Head of caudate nucleus (tissue), 42 donors: ENCODE measurements around the gene DLGAP4.

Source experiments
- DNase-seq, 42 donors: peaks; one replicate each; pipeline versions ENCODE4 v3.0.0 to v3.0.0-alpha.2; 2020 to 2021; ENCODE audit warnings: mixed read lengths in 7 of 42
- intact Hi-C: fragments of 100-400 bp; cut with DNase I; formaldehyde crosslinking; loops from one replicate; pipeline ENCODE4 v1.15.0; 2022

Gene DLGAP4

DNA sequence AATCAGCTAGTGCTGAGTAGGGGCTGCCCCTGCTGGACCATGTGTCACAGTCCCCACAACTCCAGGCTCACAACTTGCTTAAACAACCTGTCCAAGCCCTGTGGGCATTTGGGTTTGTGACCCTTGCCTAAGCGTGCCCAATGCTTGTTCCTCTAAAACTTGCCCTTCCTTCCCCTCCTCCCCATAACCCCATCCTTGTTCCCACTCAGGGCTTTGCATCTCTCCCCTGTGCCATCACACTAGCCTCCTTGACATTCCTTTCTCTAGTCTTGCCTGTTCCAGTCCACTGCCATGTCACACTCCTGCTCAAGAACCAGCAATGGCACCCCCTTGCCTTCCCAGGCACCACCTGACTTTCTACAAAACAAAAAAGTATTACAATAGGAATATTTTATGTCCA lies 2.3 kb upstream of the DLGAP4 start:
- intact Hi-C loops = no loop called here
- peak in 2 of 42 donors; percentile 5 to 22 for DNase-seq

DNA sequence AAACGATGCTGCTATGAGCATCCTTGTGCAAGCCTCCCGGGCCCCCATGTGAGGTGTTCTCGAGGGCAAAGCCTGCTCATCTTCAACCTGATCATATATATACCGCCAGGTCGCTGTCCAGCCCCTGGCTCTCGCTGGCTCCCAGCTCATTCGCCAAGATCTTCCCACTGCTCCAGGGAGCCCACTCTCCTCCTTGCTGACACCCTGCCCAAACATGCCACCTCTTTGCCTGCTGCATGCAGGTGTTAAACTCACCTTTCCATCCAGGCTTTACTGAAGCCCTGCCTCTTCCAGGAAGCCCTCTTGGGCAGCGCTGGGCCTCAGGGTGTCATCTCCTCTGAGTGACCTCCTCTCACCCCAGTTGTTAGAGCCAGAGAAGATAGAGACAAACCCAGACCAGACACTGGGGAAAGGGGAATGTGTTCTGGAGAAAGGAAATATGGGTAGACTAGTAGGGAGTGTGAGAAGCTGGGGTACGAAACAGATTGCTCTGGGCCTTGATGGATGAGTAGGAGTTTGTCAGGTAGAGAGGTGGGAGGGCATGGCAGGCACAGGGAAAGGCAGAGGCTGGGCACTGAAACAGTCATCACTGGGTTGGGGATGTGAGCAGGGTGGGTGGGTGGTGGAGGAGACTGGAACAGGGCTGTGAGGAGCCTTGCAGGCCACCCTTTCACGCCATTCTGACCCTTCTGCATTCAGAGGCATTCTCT lies 1.2 kb upstream of the DLGAP4 start:
- intact Hi-C loops = no loop called here
- peak in 14 of 42 donors; percentile 13 to 76 (median 52) for DNase-seq

DNA sequence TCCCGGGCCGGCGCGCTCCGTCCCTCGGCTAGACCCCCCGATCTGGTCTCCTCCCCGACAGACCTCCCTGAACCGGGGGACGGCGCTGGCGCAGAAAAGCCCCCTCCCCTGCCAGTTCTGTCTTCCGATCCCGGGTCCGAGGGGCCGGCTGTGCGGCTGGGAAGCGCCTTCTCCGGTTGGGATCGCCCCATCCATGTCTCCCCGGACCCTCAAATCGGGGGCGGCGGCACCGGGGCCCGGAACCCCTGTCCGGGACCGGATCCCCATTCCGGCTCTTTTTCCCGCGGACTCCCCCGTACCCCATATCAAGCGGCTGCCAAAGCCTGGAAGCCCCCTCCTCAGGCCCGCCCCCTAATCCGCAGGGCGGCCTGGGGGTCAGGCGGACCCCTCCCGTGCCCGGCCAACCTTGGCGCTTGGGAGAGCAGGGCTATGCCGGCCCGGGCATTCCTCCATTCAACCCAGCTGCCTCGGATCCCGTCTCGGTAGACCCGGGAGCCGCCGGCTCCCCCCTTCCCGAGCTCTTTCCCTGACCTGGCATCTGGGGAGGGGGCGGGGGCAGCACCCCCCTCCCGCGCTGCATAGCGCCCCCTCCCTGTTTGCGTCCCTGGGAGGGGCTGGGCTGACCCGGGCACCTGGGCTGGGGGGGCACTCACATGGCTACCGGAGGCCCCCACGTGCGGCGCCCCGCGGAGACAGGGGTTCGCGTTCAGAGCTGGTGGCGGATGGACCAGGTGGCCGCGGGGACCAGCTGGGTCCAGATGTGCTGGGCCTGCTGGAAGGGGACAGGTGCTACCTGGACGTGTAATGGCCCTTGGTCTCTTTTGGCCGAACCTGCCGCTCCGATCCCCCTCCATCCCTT lies 643 bp downstream of the DLGAP4 start:
- DNase-seq = peak in 4 of 42 donors; percentile 17 to 40 (median 34)
- intact Hi-C loops = no loop called here

DNA sequence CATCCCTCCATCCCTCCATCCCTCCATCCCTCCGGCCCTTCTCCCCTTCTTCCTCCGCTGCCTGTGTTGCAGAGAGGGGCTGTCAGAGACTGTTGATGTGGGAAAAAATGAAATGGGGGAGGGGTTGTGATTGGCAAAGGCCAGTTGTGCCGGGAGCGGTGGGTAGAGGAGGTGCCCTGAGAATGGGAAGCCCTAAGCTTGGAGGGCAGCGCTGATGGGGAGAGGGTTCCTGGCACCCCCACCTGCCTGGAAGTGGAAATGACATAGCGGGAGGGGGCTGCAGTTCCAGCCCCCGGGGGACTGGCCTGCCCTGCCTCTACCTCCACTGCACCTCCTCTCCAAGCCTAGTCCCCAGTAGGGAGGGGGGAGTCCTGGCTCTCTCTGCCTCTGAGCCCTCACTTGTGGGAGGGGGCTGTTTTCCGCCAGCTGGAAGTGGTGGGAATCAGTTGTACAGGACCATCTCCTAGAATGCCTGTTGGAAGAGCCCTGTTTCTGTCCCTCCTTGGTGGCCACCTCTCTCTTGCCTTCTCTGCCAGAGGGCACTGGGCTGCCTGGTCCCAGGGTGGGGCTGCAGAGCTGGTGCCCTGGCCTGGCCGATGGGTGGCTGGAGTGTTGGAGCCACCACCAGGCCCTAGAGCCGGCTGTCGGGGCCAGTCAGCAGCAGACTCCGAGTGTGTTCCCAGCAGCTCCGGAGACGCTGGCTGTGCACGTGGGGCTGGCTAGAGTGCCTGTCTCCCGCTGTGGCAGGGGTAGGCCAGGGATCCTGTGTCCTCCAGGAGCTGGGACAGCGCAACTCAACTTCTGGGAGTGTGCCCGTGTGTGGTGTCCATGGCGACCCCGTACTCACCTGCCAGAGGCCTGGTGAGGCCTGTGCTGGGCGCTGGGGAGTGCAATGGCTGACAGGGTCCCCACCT lies 1.5 kb downstream of the DLGAP4 start:
- intact Hi-C loops = no loop called here
- DNase-seq = peak in 26 of 42 donors; percentile 25 to 71 (median 43)

DNA sequence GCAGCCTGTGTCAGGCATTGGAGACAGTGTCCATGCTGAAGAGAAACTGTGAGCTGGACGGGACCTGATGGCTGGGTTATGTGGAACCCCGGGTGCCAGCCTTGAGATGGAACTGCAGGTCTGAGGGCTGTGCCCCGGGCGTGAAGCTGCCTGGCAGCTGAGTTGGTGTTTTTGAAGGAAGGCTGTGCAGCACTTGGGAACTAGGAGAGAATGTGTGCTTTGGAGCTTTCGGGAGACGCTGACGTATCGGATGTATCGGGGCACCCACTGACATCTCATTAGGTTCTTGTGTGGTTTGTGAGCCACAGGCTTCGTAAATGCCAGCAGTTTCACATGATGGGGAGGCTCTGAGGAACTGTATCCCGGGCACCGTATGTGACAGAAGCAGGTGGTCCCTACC lies 2.2 kb downstream of the DLGAP4 start:
- intact Hi-C loops = no loop called here
- peak in 36 of 42 donors; percentile 14 to 86 (median 58) for DNase-seq

DNA sequence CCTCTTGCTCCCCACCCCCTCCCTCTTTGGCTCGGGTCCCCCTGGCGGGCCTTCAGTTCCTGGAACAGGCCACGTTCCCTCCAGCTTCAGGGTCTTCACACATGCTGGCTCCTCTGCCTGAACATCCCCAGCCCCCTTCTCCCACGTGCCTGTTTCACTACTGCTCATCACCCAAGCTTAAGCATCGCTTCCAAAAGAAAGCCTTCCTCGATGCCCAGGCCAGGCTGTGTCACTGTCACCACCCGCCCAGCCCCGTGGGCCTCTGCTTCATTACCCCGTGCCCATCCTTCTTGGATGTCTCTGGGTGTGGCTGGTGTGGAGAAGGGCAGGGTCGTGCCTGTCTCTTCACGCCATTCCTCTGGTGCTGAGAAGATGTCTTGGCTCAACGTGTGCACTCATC lies 2.8 kb downstream of the DLGAP4 start:
- intact Hi-C loops = no loop called here
- DNase-seq = peak in 3 of 42 donors; percentile 10 to 38 (median 34)

DNA sequence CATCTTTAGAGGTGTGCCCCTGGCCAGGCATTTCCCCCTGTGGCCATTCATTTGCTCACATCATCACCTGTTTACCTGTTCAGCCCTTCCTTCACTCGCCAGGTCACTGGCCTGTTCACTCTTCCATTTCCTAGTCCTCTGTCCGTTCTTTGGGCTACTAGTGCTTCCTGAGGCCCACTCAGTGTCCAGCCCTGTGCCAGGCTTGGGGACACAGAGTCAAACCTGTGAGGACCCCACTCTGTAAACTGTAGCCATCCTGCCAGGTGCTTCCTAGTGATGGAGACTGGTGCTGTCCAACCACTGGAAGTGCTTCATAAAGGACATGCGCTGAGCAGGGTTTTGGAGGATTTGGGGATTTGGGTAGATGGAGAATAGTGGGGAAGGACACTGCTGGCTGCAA lies 3.5 kb downstream of the DLGAP4 start:
- peak in 1 of 42 donors; percentile 3 for DNase-seq

DNA sequence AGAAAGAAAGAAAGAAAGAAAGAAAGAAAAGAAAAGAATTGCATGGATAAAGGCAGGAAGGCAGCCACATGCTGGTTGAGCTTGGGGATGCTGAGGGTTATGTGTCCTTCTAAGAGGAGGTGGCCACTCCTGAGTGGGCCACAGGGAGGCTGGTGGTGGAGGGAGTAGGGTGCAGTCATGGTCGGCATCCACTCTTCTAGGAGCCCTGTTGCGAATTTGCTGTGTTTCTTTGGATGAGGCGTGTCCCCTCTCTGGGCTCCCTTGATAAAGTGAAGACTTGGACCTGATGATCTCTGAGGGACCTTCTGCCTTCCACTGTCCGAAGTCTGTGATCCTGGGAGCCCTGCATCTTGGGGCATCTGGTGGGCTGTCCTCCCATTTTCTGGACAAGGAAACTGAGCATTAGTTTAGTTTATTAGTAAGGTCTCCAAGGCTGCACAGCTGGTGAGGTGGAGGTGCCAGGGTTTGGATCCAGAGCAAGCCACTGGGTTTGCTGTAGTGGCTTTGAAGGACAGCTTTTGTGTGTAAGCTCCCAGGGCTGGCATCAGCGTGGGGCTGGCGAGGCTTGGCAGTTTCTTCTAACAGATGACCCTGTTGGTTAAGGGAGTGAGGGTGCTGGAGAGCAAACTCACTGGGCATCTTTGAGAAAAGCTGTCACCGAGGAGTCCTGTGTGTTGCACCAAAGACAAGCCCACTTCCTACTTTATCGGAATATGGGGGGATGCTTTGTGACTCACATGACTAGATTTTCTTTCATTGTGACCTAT lies 4.3 kb downstream of the DLGAP4 start:
- DNase-seq = peak in 3 of 42 donors; percentile 12 to 35 (median 28)
- intact Hi-C loops = no loop called here

More for the DNA sequence above, 3.5 kb downstream of the DLGAP4 start:
- intact Hi-C loops = no loop called here

DNA sequence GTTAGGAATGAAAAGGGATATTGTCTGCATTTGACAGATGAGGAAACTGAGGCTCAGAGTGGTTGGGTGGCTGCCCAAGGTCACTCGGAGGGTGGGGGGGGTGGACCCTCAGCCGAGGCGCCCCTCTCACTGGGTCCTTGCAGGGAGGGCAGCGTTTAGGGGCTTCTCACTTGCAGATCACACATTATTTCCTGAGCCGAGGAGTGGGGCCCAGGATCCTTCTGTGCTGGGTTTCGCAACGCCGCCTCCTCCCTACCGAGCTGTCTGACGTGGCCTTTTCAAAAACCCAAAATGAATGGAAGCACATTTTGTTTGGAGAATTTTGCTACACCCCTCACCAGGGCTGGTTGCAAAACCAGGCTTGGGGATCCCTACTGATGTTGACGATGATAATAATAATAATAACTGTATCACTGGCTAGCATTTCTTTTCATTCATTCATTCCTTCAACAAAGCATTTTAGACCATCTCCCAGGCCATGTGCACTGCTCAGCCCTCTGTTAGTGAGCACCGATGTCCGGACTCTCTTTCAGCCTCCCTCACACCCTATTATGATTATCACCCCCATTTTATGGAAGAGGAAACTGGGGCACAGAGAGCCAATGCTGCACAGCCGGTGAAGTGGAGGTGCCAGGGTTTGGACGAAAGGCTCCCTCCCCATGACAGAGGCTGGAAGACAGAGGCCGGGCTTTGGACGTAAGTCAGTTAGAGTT lies 5.2 kb downstream of the DLGAP4 start:
- peak in 39 of 42 donors; percentile 40 to 89 (median 65) for DNase-seq
- intact Hi-C loops = no loop called here

DNA sequence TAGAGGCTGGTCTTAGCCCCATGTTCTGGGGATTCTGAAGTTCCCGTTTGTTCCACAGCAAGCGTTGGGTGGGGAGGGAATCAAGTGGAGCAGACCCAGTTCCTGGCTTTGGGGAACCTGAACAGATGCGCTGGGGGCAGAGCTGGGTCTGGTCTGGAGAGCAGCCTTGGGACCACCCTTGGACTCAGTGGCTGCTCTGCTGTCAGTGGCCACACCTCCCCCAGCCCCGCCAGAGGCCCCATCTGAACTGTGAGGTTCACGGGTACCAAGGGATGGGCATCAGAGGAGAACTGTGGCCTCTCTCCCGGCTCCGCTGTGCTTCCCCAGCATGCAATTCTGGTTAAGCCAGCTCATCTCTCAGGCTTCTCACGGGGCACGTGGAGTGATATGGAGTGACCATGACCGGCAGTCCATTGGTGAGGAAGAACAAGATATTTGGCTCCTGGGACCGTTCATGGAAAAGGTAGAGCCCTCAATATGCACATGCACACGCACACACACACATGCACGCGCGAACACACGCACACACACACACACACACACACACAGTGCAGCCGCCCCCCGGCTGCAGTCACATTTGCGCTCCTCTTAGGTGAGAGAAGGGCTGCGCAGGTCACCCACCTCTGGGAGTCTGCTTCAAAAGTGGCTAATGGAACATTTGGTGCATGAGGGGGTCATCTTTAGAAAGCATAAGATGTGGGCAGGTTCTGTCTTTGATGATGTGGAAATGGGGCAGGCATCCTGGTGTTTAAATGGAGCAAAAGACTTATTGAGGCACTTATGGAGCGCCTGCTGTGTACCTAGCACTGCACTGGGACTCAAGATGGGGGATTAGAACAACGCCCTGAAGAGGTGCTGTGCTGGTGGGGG lies 6.0 kb downstream of the DLGAP4 start:
- intact Hi-C loops = no loop called here
- DNase-seq = peak in 4 of 42 donors; percentile 5 to 21 (median 10)

DNA sequence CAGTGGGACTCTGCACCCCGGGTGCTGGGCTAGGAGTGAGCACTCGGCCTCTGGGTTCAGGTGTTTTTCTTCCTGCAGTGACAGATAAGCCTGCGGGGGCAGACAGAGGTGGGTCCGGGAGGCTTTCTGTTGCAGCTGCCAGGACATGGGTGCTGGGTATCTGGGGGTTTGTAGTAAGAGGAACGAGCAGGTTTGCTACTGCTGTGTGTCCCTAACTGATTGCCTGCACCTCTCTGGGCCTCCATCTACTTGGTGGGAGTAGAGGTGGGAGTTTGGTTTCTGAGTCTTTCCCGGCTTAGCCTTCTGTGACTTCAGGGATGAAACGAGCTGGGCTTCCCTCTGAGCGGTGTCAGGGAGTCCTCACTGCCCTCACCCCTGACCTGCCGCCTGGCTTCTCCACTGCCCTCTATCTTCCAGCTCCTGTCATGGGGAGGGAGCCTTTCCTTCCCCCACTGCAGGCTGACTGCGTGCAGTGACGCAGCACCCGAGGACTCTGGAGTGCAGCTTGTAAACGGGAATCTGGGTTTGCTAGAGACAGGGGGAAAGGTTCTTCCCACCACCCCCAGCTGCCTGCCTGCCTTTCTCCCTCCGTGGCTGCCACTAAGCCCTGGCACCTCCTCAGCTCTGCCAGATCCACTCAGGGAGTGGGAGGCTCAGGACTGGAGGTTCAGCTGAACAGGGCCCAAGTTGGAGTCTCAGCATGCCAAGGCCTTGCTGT lies 6.7 kb downstream of the DLGAP4 start:
- intact Hi-C loops = no loop called here
- peak in 34 of 42 donors; percentile 37 to 85 (median 54) for DNase-seq

DNA sequence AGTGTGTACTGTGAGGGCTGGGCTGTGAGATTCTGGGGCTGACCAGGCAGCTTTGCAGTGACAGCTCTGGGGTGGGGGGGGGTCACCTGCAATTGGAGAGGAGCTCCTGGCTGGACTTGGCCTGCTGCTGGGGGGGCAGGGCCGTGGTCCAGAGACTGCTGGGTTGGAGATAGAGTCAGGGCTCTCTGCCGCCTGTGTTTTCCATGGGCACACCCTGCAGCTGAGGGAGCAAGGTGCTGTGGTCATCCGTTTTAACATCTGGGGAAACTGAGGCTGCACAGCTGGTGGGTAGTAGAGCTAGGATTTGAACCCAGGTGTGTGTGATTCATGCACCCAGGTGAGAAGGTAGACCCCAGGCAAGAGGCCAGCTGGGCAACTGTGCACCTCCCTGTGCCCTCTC lies 7.3 kb downstream of the DLGAP4 start:
- peak in 1 of 42 donors; percentile 6 for DNase-seq
- intact Hi-C loops = no loop called here

DNA sequence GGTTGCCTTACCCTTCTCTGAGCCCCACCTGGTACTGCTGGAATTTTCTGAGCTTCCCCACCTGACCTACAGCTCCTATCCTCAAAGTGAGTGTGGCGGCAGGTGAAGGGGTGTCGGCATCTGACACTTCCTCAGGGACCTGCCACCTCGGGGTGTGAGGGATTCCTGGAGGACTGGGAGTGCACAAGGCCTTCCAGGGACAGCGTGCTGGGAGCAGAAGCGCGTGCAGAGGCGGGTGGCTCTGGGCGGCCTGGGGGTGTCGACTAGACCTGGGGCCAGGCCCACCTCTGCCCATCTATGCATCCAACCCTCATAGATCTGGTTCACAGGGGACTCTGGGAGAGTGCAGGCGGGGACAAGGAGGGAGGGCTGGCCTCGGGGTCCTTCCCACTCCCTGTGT lies 7.8 kb downstream of the DLGAP4 start:
- intact Hi-C loops = no loop called here
- peak in 12 of 42 donors; percentile 1 to 34 (median 8) for DNase-seq

DNA sequence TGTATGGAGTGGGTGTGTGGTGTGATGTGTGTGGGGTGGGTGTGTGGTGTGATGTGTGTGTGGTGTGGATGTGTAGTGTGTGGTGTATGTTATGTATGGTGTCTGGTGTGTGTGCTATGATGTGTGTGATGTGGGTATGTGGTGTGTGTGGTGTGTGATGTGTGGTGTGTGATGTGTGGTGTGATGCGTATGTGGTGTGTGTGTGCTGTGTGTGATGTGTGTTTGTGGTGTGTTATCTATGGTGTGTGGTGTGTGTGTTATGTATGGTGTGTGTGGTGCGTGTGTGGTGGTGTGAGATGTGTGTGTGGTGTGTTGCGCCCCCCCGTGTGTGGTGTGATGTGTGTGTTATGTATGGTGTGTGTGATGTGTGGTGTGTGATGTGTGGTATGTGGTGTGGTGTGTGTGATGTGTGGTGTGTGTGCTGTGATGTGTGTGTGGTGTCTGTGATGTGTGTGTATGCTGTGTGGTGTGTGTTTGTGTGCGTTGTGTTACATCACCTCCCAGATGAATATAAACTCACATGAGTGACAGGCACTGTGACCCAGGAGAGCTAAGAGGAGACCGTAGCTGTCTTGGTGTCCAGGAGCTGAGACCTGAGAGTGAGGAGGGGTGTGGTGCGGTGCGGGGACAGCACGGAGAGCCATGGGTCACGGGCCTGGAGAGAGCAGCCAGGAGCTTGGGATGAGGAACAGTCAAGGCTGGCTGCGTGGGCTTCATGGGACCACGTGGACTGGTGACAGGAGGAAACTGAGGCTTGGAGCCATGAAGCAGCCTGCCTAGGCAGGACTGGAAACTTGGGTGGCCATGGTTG lies 8.8 kb downstream of the DLGAP4 start:
- intact Hi-C loops = no loop called here
- peak in 13 of 42 donors; percentile 2 to 31 (median 13) for DNase-seq
